Stimulated activated CD4-positive, alpha-beta T cell treated with anti-CD3 and anti-CD28 coated beads, Interleukin-15, amount 100 ng/mL, for 48 hours (primary cell): ENCODE results near the gene C17orf67.

Experiments used
- DNase-seq, 2 donors: peaks; one replicate each; pipeline ENCODE4 v3.0.0-alpha.2; 2020; ENCODE audit warnings: low read depth in 2 of 2

The C17orf67 gene

GRCh38 chr17:56833057-56833808, 487 bp downstream of the C17orf67 start:
- DNase-seq, result peak; percentile 40 to 54

DNA sequence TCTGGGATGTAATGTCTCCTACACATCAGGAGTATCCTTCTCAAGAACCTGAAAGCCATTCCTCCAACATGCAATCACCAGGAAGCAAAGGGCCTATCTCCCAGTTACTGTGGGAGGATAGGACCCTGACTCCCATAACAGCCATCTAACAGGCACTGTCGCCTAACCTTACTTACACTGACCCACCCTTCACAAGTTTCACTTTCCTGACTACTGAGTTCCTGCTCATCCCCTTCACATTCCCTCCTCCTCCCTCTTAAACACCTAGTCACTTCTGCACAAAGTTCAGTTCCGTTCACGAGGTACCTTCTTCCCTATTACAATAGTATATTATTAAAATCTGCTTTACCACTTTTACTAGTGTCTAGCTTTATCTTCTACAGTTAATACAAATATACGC, 1.3 kb downstream of the C17orf67 start:
- DNase-seq, result no peak

- no peak for DNase-seq
Observed at GRCh38 chr17:56831369-56832095, 2.2 kb downstream of the C17orf67 start.

DNA sequence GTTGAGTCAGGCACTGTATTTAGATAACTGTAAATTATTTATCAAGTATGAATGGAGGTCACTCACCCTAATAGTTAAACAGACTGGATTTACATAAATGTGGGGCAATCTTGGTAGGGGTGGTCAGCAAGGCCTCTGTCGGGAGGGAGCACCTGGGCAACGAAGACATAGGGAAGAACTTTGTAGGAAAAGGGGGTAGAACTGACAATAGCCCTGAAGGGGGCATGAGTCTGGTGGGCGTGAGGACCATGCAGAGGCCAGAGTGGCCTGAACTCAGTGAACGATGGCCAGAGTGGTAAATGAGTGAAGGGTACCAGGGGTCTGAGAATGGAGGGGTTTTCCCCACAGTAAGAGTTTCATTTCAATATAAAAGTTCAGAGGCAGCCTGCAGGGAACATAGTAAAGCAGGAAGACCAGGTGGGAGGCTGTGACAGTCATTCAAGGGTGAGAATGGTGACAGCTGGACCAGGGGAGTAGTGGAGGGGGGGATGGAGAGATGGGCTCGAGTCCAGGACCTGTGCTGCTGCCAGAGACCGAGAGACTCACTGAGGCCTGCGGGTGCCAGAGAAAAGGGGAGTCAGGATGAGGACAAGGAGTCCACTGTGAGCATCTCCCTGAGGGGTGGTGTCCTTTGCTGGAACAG, 2.9 kb downstream of the C17orf67 start:
- DNase-seq, result no peak

- no peak for DNase-seq
Observed at GRCh38 chr17:56826611-56827414, 6.9 kb downstream of the C17orf67 start.

GRCh38 chr17:56824503-56824902, 9.2 kb downstream of the C17orf67 start:
- no peak for DNase-seq

GRCh38 chr17:56823848-56824247, 9.9 kb downstream of the C17orf67 start:
- no peak for DNase-seq

- DNase-seq, result no peak
Observed at GRCh38 chr17:56822725-56823124, 11.0 kb downstream of the C17orf67 start.

- DNase-seq, result no peak
Observed at GRCh38 chr17:56821847-56822534, 11.7 kb downstream of the C17orf67 start.

DNA sequence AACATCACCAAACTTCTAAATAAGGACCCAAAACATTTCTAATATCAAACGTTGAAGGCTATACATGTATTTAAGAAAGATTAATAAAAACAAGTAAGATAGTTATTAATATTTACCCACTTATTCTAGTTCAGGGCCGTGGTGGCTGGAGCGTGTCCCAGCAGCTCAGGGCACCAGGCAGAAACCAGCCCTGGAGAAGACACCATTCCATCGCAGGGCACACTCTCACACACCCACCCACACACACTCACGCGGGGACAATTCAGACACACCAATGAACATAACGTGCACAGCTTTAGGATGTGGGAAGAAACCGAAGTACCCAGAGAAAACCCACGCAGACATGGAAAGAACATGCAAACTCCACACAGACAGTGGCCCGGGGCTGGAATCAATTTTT, 13.5 kb downstream of the C17orf67 start:
- DNase-seq, result no peak

GRCh38 chr17:56819431-56820145, 14.1 kb downstream of the C17orf67 start:
- peak; percentile 53 to 70 for DNase-seq

DNA sequence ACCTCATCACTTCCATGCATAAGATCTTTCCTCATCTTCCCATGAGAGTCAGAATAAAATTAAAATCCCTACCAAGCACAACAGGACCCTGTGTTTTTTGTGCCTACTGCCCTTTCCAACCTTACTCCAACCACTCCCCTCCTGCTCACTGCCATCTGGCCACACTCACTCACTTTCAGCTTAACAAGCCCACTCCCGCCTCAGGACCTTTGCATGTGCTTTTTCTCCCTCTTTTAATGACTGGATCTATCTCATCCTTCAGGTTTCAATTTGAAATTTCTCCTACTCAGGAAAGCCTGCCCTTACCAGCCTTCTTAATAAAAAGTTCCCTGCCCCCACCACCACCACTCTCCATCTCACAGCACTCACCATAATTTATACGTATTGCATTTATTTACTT, 14.7 kb downstream of the C17orf67 start:
- DNase-seq, result no peak

GRCh38 chr17:56817066-56817465, 16.7 kb downstream of the C17orf67 start:
- DNase-seq, result no peak

DNA sequence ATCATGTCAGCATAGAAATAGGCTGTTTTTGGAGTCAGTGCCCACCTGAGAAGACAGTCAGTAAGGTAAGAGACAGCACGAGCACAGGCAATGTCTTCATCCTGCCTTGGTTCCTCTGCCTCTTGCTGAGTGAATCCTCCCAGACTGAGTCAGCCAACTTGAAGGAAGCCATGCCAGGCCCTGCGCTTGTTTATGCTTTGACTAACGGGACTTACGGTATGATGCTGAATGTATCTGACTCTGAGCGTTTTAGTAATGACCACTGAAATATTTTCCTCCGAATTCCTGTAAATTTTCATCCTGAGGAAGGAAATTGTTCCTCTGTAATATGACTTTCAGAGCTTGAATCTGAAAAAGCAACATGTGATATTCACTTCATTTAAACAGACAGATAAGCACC, 18.0 kb downstream of the C17orf67 start:
- DNase-seq, result no peak

DNA sequence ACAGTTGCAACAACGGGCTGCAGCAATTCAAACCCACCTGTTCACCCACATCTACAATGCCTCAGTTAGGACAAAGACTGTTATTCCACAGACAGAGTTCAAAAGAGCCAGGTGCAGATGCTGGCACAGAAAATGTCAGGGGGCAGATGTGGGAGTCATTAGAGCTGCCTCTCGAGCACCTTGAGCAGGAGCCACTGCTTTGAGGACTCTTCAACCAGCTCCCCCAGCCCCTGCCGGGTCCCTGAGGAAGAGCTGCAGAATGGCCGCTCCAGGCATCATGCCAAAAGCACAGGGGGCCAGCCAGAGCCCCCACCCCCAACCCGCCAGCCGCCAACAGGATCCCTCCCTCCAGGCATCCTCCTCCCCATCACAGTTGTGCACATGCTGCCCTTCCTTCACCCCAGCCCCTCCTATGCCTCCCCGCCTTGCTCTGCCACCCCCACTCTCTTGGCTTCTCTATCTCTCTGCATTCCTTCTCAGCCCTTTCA, 20.8 kb downstream of the C17orf67 start:
- no peak for DNase-seq

DNA sequence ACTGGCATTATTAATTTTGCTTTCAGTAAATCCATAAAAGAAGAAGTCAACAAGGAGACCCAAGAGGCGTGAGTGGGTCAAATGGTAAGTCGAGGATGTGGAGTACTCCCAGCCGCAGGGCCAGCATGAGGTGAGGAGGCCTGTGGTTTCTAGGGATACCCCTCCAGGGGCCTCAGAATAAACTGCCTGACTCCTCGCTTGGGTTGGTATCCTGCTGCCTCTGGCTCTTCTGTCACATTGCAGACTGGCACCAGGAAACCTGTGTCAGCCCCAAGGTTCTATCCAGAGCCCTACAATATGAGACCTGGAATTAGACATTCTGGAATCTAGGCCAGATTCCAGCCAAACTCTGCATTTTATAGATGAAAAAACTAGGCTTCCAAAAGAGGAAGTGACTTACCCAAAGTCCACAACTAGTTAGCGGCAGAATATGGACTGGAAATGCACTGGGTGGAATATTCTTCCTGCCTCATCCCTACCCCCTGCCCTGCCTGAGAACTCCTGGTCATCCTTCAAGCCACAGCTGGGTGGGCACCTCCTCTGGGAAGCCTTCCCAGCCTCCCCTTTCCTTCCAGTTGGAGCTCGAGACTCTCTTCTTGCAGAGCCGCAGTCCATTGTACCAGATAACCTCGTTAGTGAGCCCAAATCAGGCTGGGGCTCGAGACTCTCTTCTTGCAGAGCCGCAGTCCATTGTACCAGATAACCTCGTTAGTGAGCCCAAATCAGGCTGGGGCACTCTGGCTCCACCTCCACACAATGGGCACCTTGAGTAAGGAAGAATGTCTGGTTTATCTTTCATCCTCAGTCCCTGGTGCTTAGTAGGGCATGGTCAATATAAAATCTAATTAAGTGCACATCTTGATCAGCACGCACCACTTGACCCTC, 22.6 kb downstream of the C17orf67 start:
- no peak for DNase-seq

GRCh38 chr17:56810343-56810742, 23.4 kb downstream of the C17orf67 start:
- no peak for DNase-seq

GRCh38 chr17:56809820-56810179, 23.9 kb downstream of the C17orf67 start:
- DNase-seq, result no peak

DNA sequence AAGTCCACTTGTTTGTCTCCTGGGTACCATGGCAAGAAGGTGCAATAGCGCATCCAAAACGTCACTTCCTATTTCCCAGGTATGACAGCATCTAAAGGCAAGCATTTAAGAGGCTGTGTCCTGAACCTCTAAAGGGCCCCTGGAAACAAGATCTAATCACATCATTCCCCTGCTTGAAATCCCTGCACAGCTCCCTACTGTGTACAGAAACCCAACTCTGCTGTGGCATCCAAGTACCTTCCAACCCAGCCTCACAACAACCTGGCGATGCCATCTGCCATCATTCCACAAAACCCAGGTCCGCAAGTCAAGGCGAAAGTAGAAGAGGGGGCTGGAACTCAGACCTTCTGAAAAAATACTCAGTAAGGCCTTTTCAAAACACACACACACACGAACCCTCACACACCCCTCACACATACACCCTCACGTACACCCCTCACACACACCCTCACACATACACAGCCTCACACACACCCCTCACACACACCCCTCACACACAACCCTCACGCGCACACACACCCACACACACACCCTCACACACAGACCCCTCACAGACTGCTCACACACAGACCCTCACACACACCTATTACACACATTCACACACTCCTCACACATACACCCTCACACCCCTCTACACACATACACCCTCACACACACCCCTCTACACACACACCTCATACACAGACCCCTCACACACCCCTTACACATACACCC, 24.5 kb downstream of the C17orf67 start:
- no peak for DNase-seq
